Metanephros (tissue), 1 donor: ENCODE data around the gene KIAA1210. TPM values are rescaled to one million over a fixed set of nuclear protein-coding genes. Genes with fewer than 3 reads are reported as not detected.

Source experiments
- total RNA-seq: library from RNA; depleted of rRNA; stranded (reverse); fragments of >200 nt; gene quantifications from one replicate; pipeline ENCODE4 v1.2.3, GENCODE V29; 2014

KIAA1210 gene
- 4.1 TPM for total RNA-seq

GRCh38 chrX:119127650-119128049 is at the start of gene KIAA1210:
KIAA1210 (minus strand) TSS chrX:119127812; CDS start chrX:119123642, 4,170 bp downstream.

GRCh38 chrX:119072744-119073143 is 54.9 kb downstream of the KIAA1210 start, which contains the start of gene CT47C1:
CT47C1 (plus strand) TSS chrX:119072993; CDS start chrX:119073226, 233 bp downstream.

Other genes with a start within 250 kb of the KIAA1210 start
- gene LONRF3, start 153.2 kb downstream of the KIAA1210 start, total RNA-seq, result 3.2 TPM
- gene CT47C1, start 54.8 kb downstream of the KIAA1210 start, total RNA-seq, result not detected
- 208 TPM for gene PGRMC1, start 108.5 kb upstream of the KIAA1210 start, total RNA-seq